ENCODE results near the gene FAM241B. TPM values are rescaled to one million over a fixed set of nuclear protein-coding genes. Genes with fewer than 3 reads are reported as not detected.

The FAM241B gene
- total and polyA plus RNA-seq, 2 of the 4 experiments (the other 2 are of a cell fraction), result 0.18 to 1.4 TPM

DNA sequence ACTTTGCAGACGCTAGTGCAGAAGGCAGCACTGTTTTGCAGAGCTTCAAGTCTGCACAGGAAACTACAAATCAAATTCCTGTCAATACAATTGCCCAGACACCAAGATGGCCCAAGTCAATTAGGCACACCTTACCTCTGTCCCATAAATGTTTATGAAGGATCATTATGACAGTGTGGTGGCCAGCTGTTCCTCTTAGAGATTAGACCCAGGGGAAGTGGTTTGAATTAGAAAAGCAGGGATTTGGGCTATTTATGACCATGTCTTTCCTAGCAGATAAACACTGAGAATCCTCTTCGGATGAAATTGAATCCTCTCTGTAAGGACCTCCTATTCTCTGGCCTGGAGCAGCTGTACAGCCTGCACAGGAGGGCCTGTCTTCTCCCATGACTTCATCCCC is 46.9 kb upstream of the FAM241B start:
- H2AK5ac ChIP-seq (ENCODE audit: low read depth, low read length), result no peak overlapping the region
- H3K4me1 ChIP-seq (ENCODE audit: control insufficient read depth, insufficient read depth, low read length), result no peaks in the 10 kb centered on the region
- H3K79me1 ChIP-seq (ENCODE audit: low read depth in 1 of 2, low read length in 2 of 2), result no peaks in the 10 kb centered on the region
- no peaks in the 10 kb centered on the region for H3K9me1 ChIP-seq (ENCODE audit: insufficient read depth, low read length)
- TF ChIP-seq SMC3 (IDR thresholded peaks at IDR 0.05; ENCODE audit: low read depth, low read length) (no peak), MXI1 (IDR thresholded peaks at IDR 0.05; ENCODE audit: borderline replicate concordance, low read depth, low read length) (no peak), RCOR1 (IDR thresholded peaks at IDR 0.05; ENCODE audit: insufficient replicate concordance, low read length) (no peak), CHD1 (IDR thresholded peaks at IDR 0.05; ENCODE audit: low read depth, low read length) (no peak), NFE2L2 (IDR thresholded peaks at IDR 0.05; ENCODE audit: low read depth, low read length) (no peak), BHLHE40 (IDR thresholded peaks at IDR 0.05; ENCODE audit: low read depth, low read length) (no peak), POLR2A (IDR thresholded peaks at IDR 0.05; ENCODE audit: low read depth, low read length) (no peak), FOS (IDR thresholded peaks at IDR 0.05; ENCODE audit: low read depth, low read length) (no peak), RFX5 (IDR thresholded peaks at IDR 0.05; ENCODE audit: low read depth, low read length) (no peak), CTCF (conservative IDR thresholded peaks at IDR 0.05; ENCODE audit: low read depth, low read length) (no peak), CEBPB (IDR thresholded peaks at IDR 0.05; ENCODE audit: low read depth, low read length) (no peak), RAD21 (IDR thresholded peaks at IDR 0.05; ENCODE audit: low read length) (no peak), ELK1 (IDR thresholded peaks at IDR 0.05; ENCODE audit: borderline replicate concordance, low read depth, low read length) (no peak), MAZ (IDR thresholded peaks at IDR 0.05; ENCODE audit: borderline replicate concordance, low read depth, low read length) (no peak), MAFK (IDR thresholded peaks at IDR 0.05; ENCODE audit: low read depth, low read length) (no peak)
- TF ChIP-seq, protein P1, sequence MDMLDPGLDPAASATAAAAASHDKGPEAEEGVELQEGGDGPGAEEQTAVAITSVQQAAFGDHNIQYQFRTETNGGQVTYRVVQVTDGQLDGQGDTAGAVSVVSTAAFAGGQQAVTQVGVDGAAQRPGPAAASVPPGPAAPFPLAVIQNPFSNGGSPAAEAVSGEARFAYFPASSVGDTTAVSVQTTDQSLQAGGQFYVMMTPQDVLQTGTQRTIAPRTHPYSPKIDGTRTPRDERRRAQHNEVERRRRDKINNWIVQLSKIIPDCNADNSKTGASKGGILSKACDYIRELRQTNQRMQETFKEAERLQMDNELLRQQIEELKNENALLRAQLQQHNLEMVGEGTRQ (IDR thresholded peaks at IDR 0.05; ENCODE audit: low read depth, low read length), result no peak
- DNase-seq (no peak), ATAC-seq (ENCODE audit: low read depth) (no peak)
- no peaks in the 10 kb centered on the region for H3K9me3 ChIP-seq (ENCODE audit: control insufficient read depth, insufficient read depth, low read length)
- H3K18ac ChIP-seq (ENCODE audit: low read depth, low read length), result no peak overlapping the region
- no peak overlapping the region for H4K8ac ChIP-seq (ENCODE audit: low read depth in 2 of 2, low read length in 2 of 2)
- no peak overlapping the region for H3K56ac ChIP-seq (ENCODE audit: extremely low read depth, insufficient read depth, low read length)
- H3K36me3 ChIP-seq (ENCODE audit: control insufficient read depth, insufficient read depth, low read length), result no peaks in the 10 kb centered on the region
- H2BK15ac ChIP-seq (ENCODE audit: low read depth, low read length), result no peak overlapping the region
- no peak overlapping the region for H3K14ac ChIP-seq (replicated peaks; ENCODE audit: low read depth, low read length)
- no peak overlapping the region for H2AFZ ChIP-seq (replicated peaks; ENCODE audit: low read length, poor library complexity)
- no peaks in the 10 kb centered on the region for H4K20me1 ChIP-seq (ENCODE audit: insufficient read depth, low read length)
- WGBS, 2 experiments (ENCODE audit: extremely low coverage in 2 of 2, insufficient read length in 1 of 2), result 60% methylated on average over 1 of the region's 2 CpGs; no CpG with 5 or more reads in 1 of the 2 experiments
- H4K5ac ChIP-seq (ENCODE audit: low read depth, low read length), result no peak overlapping the region
- CTCF ChIA-PET, result interaction anchor here (0.6 kb wide), 1 partner anchor 1590 kb away, joined by 3 read pairs; no protein-coding TSS in a partner anchor
- H3K27ac ChIP-seq (ENCODE audit: insufficient read depth, low read length), result no peak overlapping the region
- H3K27me3 ChIP-seq (ENCODE audit: control insufficient read depth, insufficient read depth, low read length), result peaks cover 31% of the 10 kb centered on the region
- intact Hi-C loops (cut with micrococcal nuclease), result no loop called here
- H4K91ac ChIP-seq (ENCODE audit: insufficient read depth, low read depth, low read length), result no peak overlapping the region
- no peak overlapping the region for H3K4me2 ChIP-seq (ENCODE audit: low read depth, low read length)
- POLR2A ChIA-PET (ENCODE audit: unreplicated experiment), result no interaction called here
- dilution Hi-C loops (cut with HindIII; ENCODE audit: low sequenced_read_pairs, unreplicated experiment), result no loop called here
- H3K9ac ChIP-seq (ENCODE audit: low read depth, low read length), result no peak overlapping the region
- in situ Hi-C loops (cut with MboI; ENCODE audit: low sequenced_read_pairs), result no loop called here
- H2BK5ac ChIP-seq (ENCODE audit: low read depth, low read length, poor library complexity, severe bottlenecking), result no peak overlapping the region
- H3K4me3 ChIP-seq (ENCODE audit: insufficient read depth, low read depth, low read length), result no peak overlapping the region
- no peak overlapping the region for H3K23ac ChIP-seq (ENCODE audit: low read depth, low read length)
- H2BK120ac ChIP-seq (ENCODE audit: low read depth, low read length), result no peak overlapping the region
- no TSS peak for BruUV-seq (replicated peaks)
- no peak overlapping the region for H3K4ac ChIP-seq (ENCODE audit: low read depth, low read length)
- peak overlapping the region; percentile 35 for H2AK9ac ChIP-seq (replicated peaks; ENCODE audit: low read depth, low read length, poor library complexity)
- no peak overlapping the region for H2BK20ac ChIP-seq (ENCODE audit: low read depth, low read length)

Data from IMR-90 (cell line).